ENCODE data around the gene GJB5. TPM values are rescaled to one million over a fixed set of nuclear protein-coding genes. Genes with fewer than 3 reads are reported as not detected.
"Not testable (repeated sequence)": the region's sequence is repeated elsewhere in the genome, so short reads cannot be mapped to it uniquely, and the experiment has no call there.

GJB5 gene
- polyA plus RNA-seq, 4 donors: 0.19 TPM; not detected in 3

DNA sequence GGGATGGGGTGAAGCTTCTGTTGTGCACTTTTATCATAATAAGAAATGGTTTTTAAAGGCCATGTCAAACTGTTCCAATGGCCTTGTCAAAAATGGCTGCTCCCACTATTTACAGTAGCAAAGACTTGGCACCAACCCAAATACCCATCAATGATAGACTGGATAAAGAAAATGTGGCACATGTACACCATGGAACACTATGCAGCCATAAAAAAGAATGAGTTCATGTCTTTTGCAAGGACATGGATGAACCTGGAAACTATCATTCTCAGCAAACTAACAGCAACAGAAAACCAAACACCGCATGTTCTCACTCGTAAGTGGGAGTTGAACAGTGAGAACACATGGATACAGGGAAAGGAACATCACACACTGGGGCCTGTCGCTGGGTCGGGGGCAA lies 18.3 kb downstream of the GJB5 start:
- H3K27ac ChIP-seq (ENCODE audit: low read depth in 1 of 3, low read length in 2 of 3); H3K4me1 ChIP-seq (ENCODE audit: control insufficient read depth in 3 of 3, insufficient read depth in 2 of 3, low read depth in 1 of 3, low read length in 2 of 3); H3K36me3 ChIP-seq (ENCODE audit: control insufficient read depth in 3 of 3, insufficient read depth in 2 of 3, low read depth in 1 of 3, low read length in 3 of 3); FAIRE-seq; H3K4me3 ChIP-seq (ENCODE audit: low read depth in 1 of 3, low read length in 3 of 3); DNase-seq; H3K27me3 ChIP-seq (ENCODE audit: control insufficient read depth in 3 of 3, insufficient read depth in 3 of 3, low read length in 3 of 3); H3K9me3 ChIP-seq (ENCODE audit: control insufficient read depth in 2 of 2, insufficient read depth in 1 of 2, low read depth in 1 of 2, low read length in 1 of 2): not testable (repeated sequence)
- 82 to 93% (median 87%) methylated on average over 4 of the region's 4 CpGs for WGBS, 3 donors

DNA sequence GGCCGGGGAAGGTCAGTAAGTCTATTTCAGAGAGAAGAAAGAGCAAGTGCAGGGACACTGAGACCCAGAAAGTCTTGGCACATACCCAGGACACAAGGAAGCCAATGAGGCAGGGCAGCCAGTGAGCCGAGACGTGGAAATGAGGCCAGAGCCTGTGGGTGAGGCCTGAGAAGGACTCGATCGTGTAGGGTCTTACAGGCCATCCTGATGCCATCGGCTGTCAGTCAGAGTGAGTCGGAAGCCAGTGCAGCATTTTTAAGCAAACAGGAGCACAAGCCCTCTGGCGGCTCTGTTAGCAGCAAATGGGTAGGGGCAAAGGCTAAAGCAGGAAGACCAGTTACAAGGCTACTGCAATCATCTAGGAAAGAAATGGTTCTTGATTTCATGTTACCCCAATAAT lies 20.1 kb downstream of the GJB5 start:
- DNase-seq (no peak), FAIRE-seq (no peak)
- Histone ChIP-seq H3K27me3 (ENCODE audit: control insufficient read depth in 3 of 3, insufficient read depth in 3 of 3, low read length in 3 of 3) (peaks cover 0 to 7% (median 2%) of the 10 kb centered on the region in 3 donors), H3K36me3 (ENCODE audit: control insufficient read depth in 3 of 3, insufficient read depth in 2 of 3, low read depth in 1 of 3, low read length in 3 of 3) (no peaks in the 10 kb centered on the region), H3K9me3 (ENCODE audit: control insufficient read depth in 2 of 2, insufficient read depth in 1 of 2, low read depth in 1 of 2, low read length in 1 of 2) (no peaks in the 10 kb centered on the region), H3K4me1 (ENCODE audit: control insufficient read depth in 3 of 3, insufficient read depth in 2 of 3, low read depth in 1 of 3, low read length in 2 of 3) (no peaks in the 10 kb centered on the region), H3K4me3 (ENCODE audit: low read depth in 1 of 3, low read length in 3 of 3) (no peak overlapping the region), H3K27ac (ENCODE audit: low read depth in 1 of 3, low read length in 2 of 3) (no peak overlapping the region)
- WGBS, 3 donors: 62 to 80% (median 78%) methylated on average over 8 of the region's 8 CpGs

DNA sequence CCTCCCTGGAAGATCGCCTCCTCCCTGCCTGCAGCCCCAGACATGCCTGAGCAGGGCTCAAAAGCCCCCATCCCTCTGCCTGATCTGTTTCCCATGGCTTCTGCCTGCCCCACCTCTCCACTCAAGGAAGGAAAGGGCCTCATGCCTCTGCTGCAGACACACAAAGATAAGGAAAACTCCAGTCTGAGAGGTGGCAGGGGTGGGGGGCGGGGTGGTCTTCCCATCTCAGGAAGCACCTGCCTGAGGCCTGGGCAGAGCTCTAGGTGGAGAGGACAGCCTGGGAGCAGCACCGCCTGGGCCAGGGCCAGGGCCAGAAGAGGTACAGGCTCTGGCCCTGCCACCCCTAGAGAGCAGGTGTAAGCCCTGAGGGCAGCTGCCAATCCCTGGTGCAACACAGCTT lies 22.1 kb downstream of the GJB5 start:
- WGBS, 3 donors: 63 to 73% (median 72%) methylated on average over 3 of the region's 3 CpGs
- peaks cover 0 to 17% (median 14%) of the 10 kb centered on the region in 3 donors for H3K27me3 ChIP-seq (ENCODE audit: control insufficient read depth in 3 of 3, insufficient read depth in 3 of 3, low read length in 3 of 3)

DNA sequence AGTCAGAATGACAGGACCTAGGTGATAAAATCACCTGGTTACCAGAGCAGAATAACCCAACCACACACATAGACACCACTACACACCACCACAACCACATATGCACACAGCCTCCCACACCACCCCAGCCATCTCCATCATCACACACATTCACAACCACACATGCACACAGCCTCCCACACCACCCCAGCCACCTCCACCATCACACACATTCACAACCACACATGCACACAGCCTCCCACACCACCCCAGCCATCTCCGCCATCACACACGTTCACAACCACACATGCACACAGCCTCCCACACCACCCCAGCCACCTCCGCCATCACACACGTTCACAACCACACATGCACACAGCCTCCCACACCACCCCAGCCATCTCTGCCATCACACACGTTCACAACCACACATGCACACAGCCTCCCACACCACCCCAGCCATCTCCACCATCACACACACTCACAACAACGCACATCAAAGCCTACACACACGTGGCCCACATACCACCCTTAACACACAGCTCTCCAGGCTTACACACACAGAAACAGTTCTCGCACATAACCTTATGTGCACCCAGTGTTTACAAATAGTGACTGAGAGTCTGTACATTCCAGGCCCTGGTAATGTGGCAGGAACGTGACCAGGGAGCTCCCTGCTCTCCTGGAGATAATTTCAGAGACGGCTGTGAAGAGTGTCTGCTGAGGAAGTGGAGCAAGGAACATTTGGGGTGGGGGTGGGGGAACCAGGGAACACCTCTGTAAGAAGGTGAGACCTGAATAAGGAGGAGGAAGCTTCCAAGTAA lies 22.9 kb downstream of the GJB5 start:
- H3K9me3 ChIP-seq (ENCODE audit: control insufficient read depth in 2 of 2, insufficient read depth in 1 of 2, low read depth in 1 of 2, low read length in 1 of 2): no peaks in the 10 kb centered on the region
- peaks cover 0 to 20% (median 19%) of the 10 kb centered on the region in 3 donors for H3K27me3 ChIP-seq (ENCODE audit: control insufficient read depth in 3 of 3, insufficient read depth in 3 of 3, low read length in 3 of 3)
- DNase-seq (no peak), FAIRE-seq (no peak)
- no peaks in the 10 kb centered on the region for H3K36me3 ChIP-seq (ENCODE audit: control insufficient read depth in 3 of 3, insufficient read depth in 2 of 3, low read depth in 1 of 3, low read length in 3 of 3)
- no peak overlapping the region for H3K4me3 ChIP-seq (ENCODE audit: low read depth in 1 of 3, low read length in 3 of 3)
- WGBS, 3 donors: 52 to 76% (median 54%) methylated on average over 10 of the region's 10 CpGs
- H3K27ac ChIP-seq (ENCODE audit: low read depth in 1 of 3, low read length in 2 of 3): no peak overlapping the region
- H3K4me1 ChIP-seq (ENCODE audit: control insufficient read depth in 3 of 3, insufficient read depth in 2 of 3, low read depth in 1 of 3, low read length in 2 of 3): peaks cover 0 to 4% (median 0%) of the 10 kb centered on the region in 3 donors

More for the DNA sequence above, 22.1 kb downstream of the GJB5 start:
- no peak for DNase-seq
- no peaks in the 10 kb centered on the region for H3K9me3 ChIP-seq (ENCODE audit: control insufficient read depth in 2 of 2, insufficient read depth in 1 of 2, low read depth in 1 of 2, low read length in 1 of 2)
- H3K27ac ChIP-seq (ENCODE audit: low read depth in 1 of 3, low read length in 2 of 3): no peak overlapping the region
- H3K4me1 ChIP-seq (ENCODE audit: control insufficient read depth in 3 of 3, insufficient read depth in 2 of 3, low read depth in 1 of 3, low read length in 2 of 3): peaks cover 0 to 3% (median 0%) of the 10 kb centered on the region in 3 donors
- FAIRE-seq: no peak
- no peaks in the 10 kb centered on the region for H3K36me3 ChIP-seq (ENCODE audit: control insufficient read depth in 3 of 3, insufficient read depth in 2 of 3, low read depth in 1 of 3, low read length in 3 of 3)
- no peak overlapping the region for H3K4me3 ChIP-seq (ENCODE audit: low read depth in 1 of 3, low read length in 3 of 3)

DNA sequence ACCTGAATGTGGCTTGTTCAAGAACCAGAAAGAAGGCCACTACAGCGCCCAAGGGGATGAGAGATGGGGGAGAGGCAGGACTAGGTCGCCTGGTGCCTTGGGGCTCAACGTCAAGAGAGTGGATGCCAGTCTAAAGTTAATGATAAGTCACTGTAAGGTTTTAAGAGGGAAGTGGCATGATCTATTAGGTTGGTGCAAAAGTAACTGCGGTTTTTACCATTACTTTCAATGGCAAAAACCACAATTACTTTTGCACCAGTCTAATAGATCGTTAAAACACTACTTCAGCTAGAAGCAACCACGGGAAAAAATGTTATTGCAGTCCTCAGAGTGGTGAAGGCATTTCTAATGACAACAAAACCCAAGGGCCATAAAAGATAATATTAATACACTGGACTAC lies 23.5 kb downstream of the GJB5 start:
- no peaks in the 10 kb centered on the region for H3K9me3 ChIP-seq (ENCODE audit: control insufficient read depth in 2 of 2, insufficient read depth in 1 of 2, low read depth in 1 of 2, low read length in 1 of 2)
- 70 to 79% (median 78%) methylated on average over 6 of the region's 6 CpGs for WGBS, 3 donors
- H3K27me3 ChIP-seq (ENCODE audit: control insufficient read depth in 3 of 3, insufficient read depth in 3 of 3, low read length in 3 of 3): peaks cover 0 to 20% (median 19%) of the 10 kb centered on the region in 3 donors
- DNase-seq: no peak
- H3K27ac ChIP-seq (ENCODE audit: low read depth in 1 of 3, low read length in 2 of 3): no peak overlapping the region
- H3K4me1 ChIP-seq (ENCODE audit: control insufficient read depth in 3 of 3, insufficient read depth in 2 of 3, low read depth in 1 of 3, low read length in 2 of 3): peaks cover 0 to 8% (median 0%) of the 10 kb centered on the region in 3 donors
- FAIRE-seq: no peak
- no peaks in the 10 kb centered on the region for H3K36me3 ChIP-seq (ENCODE audit: control insufficient read depth in 3 of 3, insufficient read depth in 2 of 3, low read depth in 1 of 3, low read length in 3 of 3)
- H3K4me3 ChIP-seq (ENCODE audit: low read depth in 1 of 3, low read length in 3 of 3): no peak overlapping the region

DNA sequence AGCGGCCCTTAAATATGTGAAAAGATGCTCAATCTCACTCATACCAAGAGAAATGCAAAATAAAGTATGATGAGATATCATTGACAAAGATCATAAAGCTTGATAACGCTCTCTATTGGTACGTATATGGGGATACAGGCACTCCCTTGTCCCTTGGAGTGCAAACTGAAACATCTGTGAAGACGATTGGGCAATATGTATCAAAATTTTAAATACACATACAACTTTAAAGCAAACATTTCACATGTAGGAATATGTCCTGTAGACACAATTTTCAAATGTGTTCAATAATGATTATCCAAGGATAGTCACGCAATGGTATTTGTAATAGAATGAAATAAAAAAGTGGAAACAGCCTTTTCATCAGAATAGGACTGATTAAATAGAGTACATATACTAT lies 24.2 kb downstream of the GJB5 start:
- FAIRE-seq (no peak), DNase-seq (no peak)
- peaks cover 0 to 19% (median 19%) of the 10 kb centered on the region in 3 donors for H3K27me3 ChIP-seq (ENCODE audit: control insufficient read depth in 3 of 3, insufficient read depth in 3 of 3, low read length in 3 of 3)
- H3K27ac ChIP-seq (ENCODE audit: low read depth in 1 of 3, low read length in 2 of 3): no peak overlapping the region
- 84 to 92% (median 86%) methylated on average over 5 of the region's 5 CpGs for WGBS, 3 donors
- no peaks in the 10 kb centered on the region for H3K9me3 ChIP-seq (ENCODE audit: control insufficient read depth in 2 of 2, insufficient read depth in 1 of 2, low read depth in 1 of 2, low read length in 1 of 2)
- peaks cover 0 to 9% (median 0%) of the 10 kb centered on the region in 3 donors for H3K4me1 ChIP-seq (ENCODE audit: control insufficient read depth in 3 of 3, insufficient read depth in 2 of 3, low read depth in 1 of 3, low read length in 2 of 3)
- H3K4me3 ChIP-seq (ENCODE audit: low read depth in 1 of 3, low read length in 3 of 3): no peak overlapping the region
- no peaks in the 10 kb centered on the region for H3K36me3 ChIP-seq (ENCODE audit: control insufficient read depth in 3 of 3, insufficient read depth in 2 of 3, low read depth in 1 of 3, low read length in 3 of 3)

DNA sequence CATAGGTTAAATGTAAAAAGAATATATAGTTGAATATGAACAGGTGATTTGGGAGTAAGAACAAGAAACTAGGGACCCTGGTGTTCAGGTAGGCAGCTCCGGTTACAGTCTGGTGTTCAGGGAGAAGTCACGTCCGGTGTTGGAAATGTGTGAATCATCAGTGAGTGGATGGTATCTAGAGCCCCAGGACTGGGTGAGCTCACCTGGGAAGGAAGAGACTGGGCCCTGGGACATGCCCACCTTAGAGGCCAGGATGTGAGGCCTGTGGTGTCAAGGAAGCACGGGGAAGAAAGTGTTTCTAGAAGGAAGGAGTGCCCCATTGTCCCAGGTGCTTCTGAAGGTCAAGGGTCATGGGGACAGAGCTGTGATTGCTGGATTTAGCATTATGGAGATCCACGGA lies 24.7 kb downstream of the GJB5 start:
- no peak for FAIRE-seq
- DNase-seq: no peak
- H3K36me3 ChIP-seq (ENCODE audit: control insufficient read depth in 3 of 3, insufficient read depth in 2 of 3, low read depth in 1 of 3, low read length in 3 of 3): no peaks in the 10 kb centered on the region
- no peak overlapping the region for H3K27ac ChIP-seq (ENCODE audit: low read depth in 1 of 3, low read length in 2 of 3)
- H3K4me3 ChIP-seq (ENCODE audit: low read depth in 1 of 3, low read length in 3 of 3): no peak overlapping the region
- H3K27me3 ChIP-seq (ENCODE audit: control insufficient read depth in 3 of 3, insufficient read depth in 3 of 3, low read length in 3 of 3): peaks cover 0 to 19% (median 16%) of the 10 kb centered on the region in 3 donors
- no peaks in the 10 kb centered on the region for H3K9me3 ChIP-seq (ENCODE audit: control insufficient read depth in 2 of 2, insufficient read depth in 1 of 2, low read depth in 1 of 2, low read length in 1 of 2)
- H3K4me1 ChIP-seq (ENCODE audit: control insufficient read depth in 3 of 3, insufficient read depth in 2 of 3, low read depth in 1 of 3, low read length in 2 of 3): peaks cover 0 to 9% (median 0%) of the 10 kb centered on the region in 3 donors
- 40 to 76% (median 60%) methylated on average over 5 of the region's 5 CpGs for WGBS, 3 donors

DNA sequence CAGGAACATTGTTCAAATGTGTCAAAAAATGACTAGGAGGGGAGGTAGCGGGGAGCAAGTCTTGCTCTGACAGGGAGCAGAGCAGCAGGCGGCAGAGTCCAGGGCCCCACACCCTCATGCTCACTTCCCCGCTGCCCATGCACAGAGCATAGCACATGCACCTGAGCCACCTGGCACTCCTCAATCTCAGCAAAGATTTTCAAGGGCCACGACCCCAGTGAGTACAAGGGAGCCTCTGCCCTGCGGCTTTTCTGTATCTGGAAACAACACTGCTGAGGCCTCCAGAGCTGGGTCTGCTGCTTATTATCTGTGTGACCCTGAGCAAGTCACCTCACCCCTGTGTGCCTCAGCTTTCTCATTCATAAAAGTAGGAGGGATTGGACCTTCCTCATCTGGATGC lies 25.1 kb downstream of the GJB5 start:
- peaks cover 0 to 19% (median 16%) of the 10 kb centered on the region in 3 donors for H3K27me3 ChIP-seq (ENCODE audit: control insufficient read depth in 3 of 3, insufficient read depth in 3 of 3, low read length in 3 of 3)
- DNase-seq: no peak
- H3K9me3 ChIP-seq (ENCODE audit: control insufficient read depth in 2 of 2, insufficient read depth in 1 of 2, low read depth in 1 of 2, low read length in 1 of 2): no peaks in the 10 kb centered on the region
- 78 to 85% (median 79%) methylated on average over 5 of the region's 5 CpGs for WGBS, 3 donors
- no peak overlapping the region for H3K27ac ChIP-seq (ENCODE audit: low read depth in 1 of 3, low read length in 2 of 3)
- no peak for FAIRE-seq
- H3K36me3 ChIP-seq (ENCODE audit: control insufficient read depth in 3 of 3, insufficient read depth in 2 of 3, low read depth in 1 of 3, low read length in 3 of 3): no peaks in the 10 kb centered on the region
- H3K4me3 ChIP-seq (ENCODE audit: low read depth in 1 of 3, low read length in 3 of 3): no peak overlapping the region
- peaks cover 0 to 9% (median 0%) of the 10 kb centered on the region in 3 donors for H3K4me1 ChIP-seq (ENCODE audit: control insufficient read depth in 3 of 3, insufficient read depth in 2 of 3, low read depth in 1 of 3, low read length in 2 of 3)

All from small intestine (tissue), 7 donors.